Caki2 (cell line): ENCODE results near the gene ARMC9. TPM values are rescaled to one million over a fixed set of nuclear protein-coding genes. Genes with fewer than 3 reads are reported as not detected.
A peak's percentile ranks its signal among the peaks of the same experiment; 100 is the strongest.
"Not testable (repeated sequence)": the region's sequence is repeated elsewhere in the genome, so short reads cannot be mapped to it uniquely, and the experiment has no call there.

Source experiments
- DNase-seq: peaks from one replicate; pipeline ENCODE4 v3.0.0-alpha.2; 2015; ENCODE audit warnings: low read depth
- in situ Hi-C: cut with HindIII; loops from 2 replicates; pipeline ENCODE4 v1.10.0; 2016; ENCODE audit warnings: low sequenced_read_pairs, low pct_unique_long_range_greater_than_20kb, mixed read lengths
- total RNA-seq: library from RNA; depleted of rRNA; stranded (reverse); fragments of >200 nt; shearing (Covaris generic); gene quantifications from 2 replicates; pipeline ENCODE4 v1.2.3, GENCODE V29; 2014; ENCODE audit warnings: low replicate concordance

The ARMC9 gene
- total RNA-seq, 1 experiment from 2014 or later: 39.8 TPM

- no peak for DNase-seq
- in situ Hi-C loops: no loop called here
Measured at GRCh38 chr2:231393149-231394131, 195.0 kb downstream of the ARMC9 start.

DNA sequence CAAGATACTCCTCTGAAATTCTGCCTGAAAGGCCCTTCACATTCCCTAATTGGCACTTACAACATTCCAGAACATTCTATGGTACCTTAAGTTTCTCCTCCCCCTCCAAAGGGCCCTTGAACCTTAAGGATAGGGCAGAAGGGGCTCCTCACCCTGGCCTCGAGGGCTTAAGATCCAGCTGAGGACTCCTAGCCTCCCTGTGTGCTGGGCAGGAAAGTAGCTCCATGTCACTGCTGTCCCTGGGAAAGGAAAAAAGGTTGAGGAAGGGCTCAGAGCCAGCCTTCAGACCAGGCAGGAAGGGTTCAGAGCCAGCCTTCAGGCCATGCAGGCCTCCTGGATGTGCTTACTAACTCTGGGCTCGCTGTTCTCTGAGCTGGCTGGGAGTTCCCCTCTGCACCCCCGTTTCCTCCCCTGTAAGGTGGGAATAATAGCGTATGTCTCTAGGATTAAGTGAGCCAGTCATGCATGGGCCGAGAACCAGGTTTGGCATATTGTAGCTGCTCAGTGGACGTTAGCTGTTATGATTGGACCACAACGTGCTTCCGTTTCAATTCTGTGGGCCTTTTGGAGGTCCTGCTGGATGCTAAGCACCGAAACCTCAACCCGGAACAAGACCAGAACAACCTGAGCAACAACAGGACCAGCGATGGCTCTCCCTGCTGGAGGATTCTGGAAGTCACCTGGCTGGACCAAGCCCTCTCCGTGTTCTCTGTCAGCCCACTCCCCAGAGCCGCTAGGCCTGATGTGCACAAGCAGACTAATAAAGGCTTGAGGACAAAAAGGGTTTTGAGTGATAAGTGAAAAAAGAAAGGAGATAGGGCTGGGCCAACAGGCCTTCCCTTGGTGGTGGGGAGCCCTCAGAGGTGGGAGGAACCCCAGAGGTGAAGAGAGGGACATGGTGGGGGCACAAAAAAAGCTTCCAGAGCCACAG is 196.0 kb downstream of the ARMC9 start:
- in situ Hi-C loops: no loop called here
- no peak for DNase-seq

DNA sequence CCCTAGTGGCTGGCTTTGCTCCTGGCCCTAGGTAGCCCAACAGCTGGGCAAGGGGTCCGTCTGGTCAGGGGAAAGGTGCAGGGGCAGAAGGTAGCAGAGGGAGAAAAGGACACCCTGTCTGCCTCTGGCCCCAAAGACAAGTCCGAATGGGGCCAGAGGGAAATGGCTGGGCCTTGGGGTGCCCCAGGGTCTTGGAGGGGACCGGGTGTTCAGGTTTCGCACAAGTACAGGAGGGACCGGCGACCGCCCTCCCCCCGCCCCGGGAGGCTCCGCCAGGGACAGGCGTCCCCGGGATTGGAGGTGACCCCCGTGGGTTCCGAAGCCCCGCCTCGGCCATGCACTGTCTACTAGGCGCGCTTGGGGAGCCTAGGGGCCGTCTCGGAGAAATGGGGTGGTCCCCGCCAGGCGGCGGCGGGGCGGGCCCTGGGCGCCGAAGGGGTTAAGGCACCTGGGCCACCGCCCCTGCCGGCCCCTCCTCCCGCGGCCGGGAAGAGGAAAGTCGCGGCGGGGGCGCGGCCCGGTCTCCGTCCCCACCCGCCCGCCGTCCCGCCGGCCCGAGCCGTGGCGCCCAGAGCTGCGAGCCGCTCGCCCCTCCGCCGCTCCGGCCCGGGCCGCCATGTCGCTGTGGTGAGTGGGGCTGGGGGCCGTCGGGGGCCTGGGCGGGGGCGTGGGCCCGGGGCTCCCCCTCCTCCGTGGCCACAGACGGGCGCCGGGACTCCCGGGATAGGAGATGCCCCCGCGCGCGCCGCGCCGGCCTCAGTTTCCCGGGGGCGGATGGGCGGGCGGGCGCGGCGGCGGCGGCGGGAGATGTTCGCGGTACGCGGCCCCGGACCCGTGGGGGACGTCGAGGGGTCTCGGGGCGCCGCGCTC is 197.0 kb downstream of the ARMC9 start, which contains the start of gene B3GNT7:
B3GNT7 (plus strand) TSS at position 523 of the 870 bp plus-strand sequence; CDS start at position 617, 94 bp downstream.
- DNase-seq: no peak
- in situ Hi-C loops: no loop called here

DNA sequence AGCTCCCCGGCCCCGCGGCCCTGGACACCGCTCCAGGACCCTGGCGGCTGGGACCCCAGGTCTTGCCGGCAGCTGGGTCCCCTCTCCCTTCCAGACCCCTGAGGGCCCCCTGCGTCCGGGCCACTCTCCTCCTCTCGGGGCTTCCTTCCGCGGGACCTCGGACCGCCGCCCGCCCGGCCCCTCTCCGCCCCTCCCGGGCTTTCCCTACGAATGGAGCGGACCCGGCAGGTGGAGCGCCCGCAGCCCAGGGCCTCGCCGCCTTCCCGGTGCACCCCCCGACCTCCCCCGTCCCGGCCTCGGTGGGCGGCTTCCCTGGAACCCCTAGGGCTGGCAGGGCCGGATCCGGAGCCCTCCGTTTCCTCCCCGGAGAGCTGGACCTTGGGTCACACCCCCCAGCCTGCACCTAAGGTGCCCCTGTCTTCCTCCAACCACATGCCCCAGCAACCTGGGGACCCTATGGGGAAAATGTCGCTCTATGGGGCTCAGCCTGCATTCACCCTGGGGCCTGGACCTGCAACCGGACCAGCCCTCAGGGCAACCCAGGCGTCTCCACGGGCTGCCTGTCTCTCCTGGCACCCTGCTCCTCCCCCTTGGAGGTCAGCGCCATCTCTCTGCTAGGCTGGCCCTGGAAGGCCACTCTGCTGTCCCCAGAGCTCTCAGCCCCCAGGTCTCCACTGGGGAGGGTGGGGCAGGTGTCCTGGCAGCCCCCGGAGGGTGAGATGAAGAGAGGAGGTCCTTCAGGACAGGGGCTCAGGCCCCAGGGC is 197.8 kb downstream of the ARMC9 start:
- in situ Hi-C loops: no loop called here
- no peak for DNase-seq

- in situ Hi-C loops: no loop called here
- no peak for DNase-seq
Measured at GRCh38 chr2:231397011-231397927, 198.8 kb downstream of the ARMC9 start.

DNA sequence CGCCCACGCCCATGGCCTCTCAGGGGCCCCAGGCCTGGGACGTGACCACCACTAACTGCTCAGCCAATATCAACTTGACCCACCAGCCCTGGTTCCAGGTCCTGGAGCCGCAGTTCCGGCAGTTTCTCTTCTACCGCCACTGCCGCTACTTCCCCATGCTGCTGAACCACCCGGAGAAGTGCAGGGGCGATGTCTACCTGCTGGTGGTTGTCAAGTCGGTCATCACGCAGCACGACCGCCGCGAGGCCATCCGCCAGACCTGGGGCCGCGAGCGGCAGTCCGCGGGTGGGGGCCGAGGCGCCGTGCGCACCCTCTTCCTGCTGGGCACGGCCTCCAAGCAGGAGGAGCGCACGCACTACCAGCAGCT is 199.5 kb downstream of the ARMC9 start:
- in situ Hi-C loops: no loop called here
- DNase-seq: no peak

DNA sequence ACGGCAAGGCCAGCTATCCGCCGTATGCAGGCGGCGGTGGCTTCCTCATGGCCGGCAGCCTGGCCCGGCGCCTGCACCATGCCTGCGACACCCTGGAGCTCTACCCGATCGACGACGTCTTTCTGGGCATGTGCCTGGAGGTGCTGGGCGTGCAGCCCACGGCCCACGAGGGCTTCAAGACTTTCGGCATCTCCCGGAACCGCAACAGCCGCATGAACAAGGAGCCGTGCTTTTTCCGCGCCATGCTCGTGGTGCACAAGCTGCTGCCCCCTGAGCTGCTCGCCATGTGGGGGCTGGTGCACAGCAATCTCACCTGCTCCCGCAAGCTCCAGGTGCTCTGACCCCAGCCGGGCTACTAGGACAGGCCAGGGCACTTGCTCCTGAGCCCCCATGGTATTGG is 200.2 kb downstream of the ARMC9 start:
- in situ Hi-C loops: no loop called here
- DNase-seq: no peak

DNA sequence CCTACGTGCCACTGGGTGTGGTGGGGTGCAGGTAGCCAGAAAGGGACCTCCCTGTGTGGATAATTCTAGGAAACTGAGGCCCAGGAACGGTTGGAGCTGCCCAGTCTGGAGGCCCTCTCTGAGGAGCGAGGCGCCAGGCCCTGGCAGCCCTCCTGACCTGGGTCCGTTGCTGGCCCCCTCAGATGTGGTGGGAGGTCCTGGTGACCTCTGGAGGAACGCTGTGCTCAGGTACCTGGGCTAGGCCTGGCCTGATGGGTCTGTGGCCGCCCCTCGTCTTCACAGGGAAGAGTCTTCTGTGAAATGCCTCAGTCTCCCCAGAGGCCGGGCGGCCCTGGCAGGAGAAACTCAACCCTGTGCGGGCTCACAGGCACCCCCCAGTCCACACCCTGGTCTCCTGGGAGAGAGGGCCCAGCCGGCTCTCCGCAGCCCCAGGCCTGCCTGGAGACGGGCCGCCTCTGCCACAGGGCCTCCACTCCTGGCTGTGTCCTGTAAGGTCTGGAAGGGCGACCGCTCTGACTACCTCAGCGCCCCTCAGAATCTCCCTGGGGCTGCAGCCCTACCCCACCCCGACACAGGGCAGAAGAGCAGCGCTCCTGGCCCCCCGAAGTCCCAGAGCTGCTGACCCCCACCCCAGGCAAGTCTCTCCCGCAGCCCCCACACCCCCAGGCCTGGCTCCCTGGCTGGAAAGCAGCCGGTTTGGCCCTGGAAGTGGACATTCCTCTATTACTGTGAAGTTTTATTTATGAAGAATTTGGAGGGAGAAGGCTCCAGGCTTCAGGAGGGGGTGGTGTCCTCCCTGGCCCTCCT is 200.8 kb downstream of the ARMC9 start:
- no peak for DNase-seq
- in situ Hi-C loops: no loop called here

- in situ Hi-C loops: loop anchor here (25.0 kb wide), 1 partner anchor 313 kb away; no protein-coding TSS in a partner anchor
- peak; percentile 65 for DNase-seq
Measured at GRCh38 chr2:231399853-231400680, 201.6 kb downstream of the ARMC9 start.

DNA sequence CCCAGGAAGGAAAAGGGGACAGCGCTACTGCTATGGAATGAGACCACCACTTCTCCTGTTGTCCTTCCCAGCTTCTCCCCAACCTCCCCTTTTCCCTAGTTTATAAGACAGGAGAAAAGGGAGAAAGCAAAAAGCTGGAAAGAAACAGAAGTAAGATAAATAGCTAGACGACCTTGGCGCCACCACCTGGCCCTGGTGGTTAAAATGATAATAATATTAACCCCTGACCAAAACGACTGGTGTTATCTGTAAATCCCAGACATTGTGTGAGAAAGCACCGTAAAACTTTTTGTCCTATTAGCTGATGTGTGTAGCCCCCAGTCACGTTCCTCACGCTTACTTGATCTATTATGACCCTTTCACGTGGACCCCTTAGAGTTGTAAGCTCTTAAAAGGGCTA is 202.2 kb downstream of the ARMC9 start:
- not testable (repeated sequence) for DNase-seq
- in situ Hi-C loops: loop anchor here (25.0 kb wide), 1 partner anchor 313 kb away; no protein-coding TSS in a partner anchor

DNA sequence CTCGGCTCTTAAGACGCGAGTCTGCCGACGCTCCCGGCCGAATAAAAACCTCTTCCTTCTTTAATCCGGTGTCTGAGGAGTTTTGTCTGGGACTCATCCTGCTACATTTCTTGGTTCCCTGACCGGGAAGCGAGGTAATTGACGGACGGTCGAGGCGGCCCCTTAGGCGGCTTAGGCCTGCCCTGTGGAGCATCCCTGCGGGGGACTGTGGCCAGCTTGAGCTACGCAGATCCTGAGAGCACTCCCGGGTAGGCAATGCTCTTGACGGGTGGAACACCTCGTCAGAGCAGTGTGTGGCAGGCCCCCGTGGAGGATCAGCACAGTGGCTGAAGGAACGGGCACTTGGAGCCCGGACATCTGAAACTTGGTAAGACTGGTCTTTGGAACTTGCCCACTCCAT is 202.7 kb downstream of the ARMC9 start:
- not testable (repeated sequence) for DNase-seq
- in situ Hi-C loops: loop anchor here (25.0 kb wide), 1 partner anchor 314 kb away; no protein-coding TSS in a partner anchor

DNA sequence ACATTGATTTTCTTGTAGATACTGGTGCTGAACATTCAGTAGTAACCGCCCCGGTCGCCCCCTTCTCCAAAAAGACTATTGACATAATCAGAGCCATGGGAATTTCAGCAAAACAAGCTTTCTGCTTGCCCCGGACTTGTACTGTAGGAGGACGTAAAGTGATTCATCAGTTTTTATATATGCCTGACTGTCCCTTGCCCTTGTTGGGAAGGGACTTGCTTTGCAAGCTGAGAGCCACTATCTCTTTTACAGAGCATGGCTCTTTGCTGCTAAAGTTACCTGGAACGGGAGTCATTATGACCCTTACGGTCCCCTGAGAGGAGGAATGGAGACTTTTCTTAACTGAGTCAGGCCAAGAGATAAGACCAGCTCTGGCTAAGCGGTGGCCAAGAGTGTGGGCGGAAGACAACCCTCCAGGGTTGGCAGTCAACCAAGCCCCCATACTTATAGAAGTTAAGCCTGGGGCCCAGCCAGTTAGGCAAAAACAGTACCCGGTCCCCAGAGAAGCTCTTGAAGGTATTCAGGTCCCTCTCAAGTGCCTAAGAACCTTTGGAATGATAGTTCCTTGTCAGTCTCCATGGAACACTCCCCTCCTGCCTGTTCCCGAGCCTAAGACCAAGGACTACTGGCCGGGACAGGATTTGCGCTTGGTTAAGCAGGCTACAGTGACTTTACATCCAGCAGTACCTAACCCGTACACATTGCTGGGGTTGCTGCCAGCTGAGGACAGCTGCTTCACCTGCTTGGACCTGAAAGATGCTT is 205.2 kb downstream of the ARMC9 start:
- not testable (repeated sequence) for DNase-seq
- in situ Hi-C loops: loop anchor here (25.0 kb wide), 1 partner anchor 316 kb away; no protein-coding TSS in a partner anchor

- in situ Hi-C loops: loop anchor here (25.0 kb wide), 1 partner anchor 317 kb away; no protein-coding TSS in a partner anchor
- not testable (repeated sequence) for DNase-seq
Measured at GRCh38 chr2:231404183-231404578, 205.8 kb downstream of the ARMC9 start.
